Progenitor cell of endocrine pancreas (in vitro differentiated cells): ENCODE measurements around the gene FAHD2A. TPM values are rescaled to one million over a fixed set of nuclear protein-coding genes. Genes with fewer than 3 reads are reported as not detected.

Source experiments
- DNase-seq: peaks from one replicate; pipeline ENCODE4 v3.0.0; 2021; ENCODE audit warnings: low spot score; ENCODE audit not compliant: unreplicated experiment
- H3K27ac Mint-ChIP-seq: 2 replicates; pipeline ENCODE4 v1.8.0; 2021; ENCODE audit warnings: mild to moderate bottlenecking, moderate library complexity, mixed read lengths
- H3K27me3 Mint-ChIP-seq: 2 replicates; pipeline ENCODE4 v1.8.0; 2021; ENCODE audit warnings: mixed read lengths
- H3K36me3 Mint-ChIP-seq: 2 replicates; pipeline ENCODE4 v1.8.0; 2022; ENCODE audit warnings: mixed read lengths; ENCODE audit not compliant: insufficient read depth
- H3K4me1 Mint-ChIP-seq: 2 replicates; pipeline ENCODE4 v1.8.0; 2021; ENCODE audit warnings: low read depth, mixed read lengths
- H3K4me3 Mint-ChIP-seq: 2 replicates; pipeline ENCODE4 v1.8.0; 2021; ENCODE audit warnings: low read depth, mild to moderate bottlenecking, moderate library complexity, mixed read lengths
- H3K9me3 Mint-ChIP-seq: 2 replicates; pipeline ENCODE4 v1.8.0; 2021; ENCODE audit warnings: low read depth, mixed read lengths
- CTCF ChIP-seq: fragments of 200-600 bp; sonication (generic); IDR thresholded peaks from one replicate; pipeline ENCODE4 v1.5.0; 2021; ENCODE audit warnings: antibody characterized with exemption, mild to moderate bottlenecking; ENCODE audit not compliant: unreplicated experiment
- total RNA-seq: library from RNA; stranded (reverse); gene quantifications from 2 replicates; pipeline ENCODE4 v1.2.1, GENCODE V29; 2021

Gene FAHD2A
- total RNA-seq, 1 donor from 2014 or later = 28.8 TPM

- no peaks in the 10 kb centered on the region for H3K9me3 Mint-ChIP-seq
- H3K4me3 Mint-ChIP-seq = no peak overlapping the region
- H3K4me1 Mint-ChIP-seq = no peaks in the 10 kb centered on the region
- DNase-seq = no peak
- no peak for TF ChIP-seq CTCF
- H3K27me3 Mint-ChIP-seq = peaks cover 28% of the 10 kb centered on the region
- no peaks in the 10 kb centered on the region for H3K36me3 Mint-ChIP-seq
- H3K27ac Mint-ChIP-seq = no peak overlapping the region
Measured at GRCh38 chr2:95381212-95382191, 21.0 kb upstream of the FAHD2A start.

- Mint-ChIP-seq H3K4me3 (no peak overlapping the region), H3K9me3 (no peaks in the 10 kb centered on the region), H3K27ac (no peak overlapping the region), H3K27me3 (peaks cover 25% of the 10 kb centered on the region), H3K36me3 (no peaks in the 10 kb centered on the region), H3K4me1 (no peaks in the 10 kb centered on the region)
- TF ChIP-seq CTCF = no peak
- no peak for DNase-seq
Measured at GRCh38 chr2:95382192-95382591, 20.3 kb upstream of the FAHD2A start.

GRCh38 chr2:95382686-95383634 lies 19.5 kb upstream of the FAHD2A start:
- no peaks in the 10 kb centered on the region for H3K36me3 Mint-ChIP-seq
- no peak overlapping the region for H3K27ac Mint-ChIP-seq
- H3K9me3 Mint-ChIP-seq = no peaks in the 10 kb centered on the region
- no peaks in the 10 kb centered on the region for H3K4me1 Mint-ChIP-seq
- no peak for TF ChIP-seq CTCF
- no peak overlapping the region for H3K4me3 Mint-ChIP-seq
- H3K27me3 Mint-ChIP-seq = peaks cover 30% of the 10 kb centered on the region
- no peak for DNase-seq

GRCh38 chr2:95383635-95384027 lies 18.9 kb upstream of the FAHD2A start:
- DNase-seq = no peak
- peaks cover 36% of the 10 kb centered on the region for H3K27me3 Mint-ChIP-seq
- TF ChIP-seq CTCF = no peak
- no peak overlapping the region for H3K27ac Mint-ChIP-seq
- H3K4me1 Mint-ChIP-seq = no peaks in the 10 kb centered on the region
- H3K36me3 Mint-ChIP-seq = no peaks in the 10 kb centered on the region
- no peak overlapping the region for H3K4me3 Mint-ChIP-seq
- no peaks in the 10 kb centered on the region for H3K9me3 Mint-ChIP-seq
